ENCODE measurements around the gene SLC34A3.

GRCh38 chr9:137219757-137220316 is 10.9 kb upstream of the SLC34A3 start:
- TF ChIP-seq FOXM1 (IDR thresholded peaks at IDR 0.05; ENCODE audit: borderline replicate concordance, low read depth) (no peak), YY1 (IDR thresholded peaks at IDR 0.05; ENCODE audit: low read depth) (no peak), TAF1 (IDR thresholded peaks at IDR 0.05; ENCODE audit: low read depth) (no peak), USF1 (IDR thresholded peaks at IDR 0.05) (no peak)
